Esophagus muscularis mucosa (tissue), 4 donors: ENCODE results near the gene AKT1. TPM values are rescaled to one million over a fixed set of nuclear protein-coding genes. Genes with fewer than 3 reads are reported as not detected.

Experiments used
- DNase-seq: peaks from one replicate; pipeline ENCODE4 v3.0.0-alpha.2; 2017; ENCODE audit errors: extremely low spot score
- H3K27ac ChIP-seq, 4 donors: fragments of 200-600 bp; sonication (generic); replicated peaks in 1 of 4; 1 replicate in 3 of 4; 2 replicates in 1 of 4; pipeline ENCODE4 v1.5.1; 2016 to 2019; ENCODE audit warnings: mild to moderate bottlenecking in 1 of 4
- H3K27me3 ChIP-seq, 4 donors: fragments of 200-600 bp; sonication (generic); one replicate each; pipeline versions ENCODE4 v1.5.1 to v1.6.0; 2016 to 2019
- H3K36me3 ChIP-seq, 4 donors: fragments of 200-600 bp; sonication (generic); one replicate each; pipeline ENCODE4 v1.5.1; 2016 to 2019
- H3K4me1 ChIP-seq, 4 donors: fragments of 200-600 bp; sonication (generic); one replicate each; pipeline ENCODE4 v1.5.1; 2016 to 2019
- H3K4me3 ChIP-seq, 4 donors: fragments of 200-600 bp; sonication (generic); 1 replicate in 2 of 4; 2 replicates in 2 of 4; pipeline ENCODE4 v1.5.1; 2016 to 2019; ENCODE audit warnings: mild to moderate bottlenecking in 4 of 4, moderate library complexity in 1 of 4
- H3K9me3 ChIP-seq, 4 donors: fragments of 200-600 bp; sonication (generic); 1 replicate in 3 of 4; 2 replicates in 1 of 4; pipeline ENCODE4 v1.5.1; 2016 to 2019
- EP300 ChIP-seq: sonication (generic); formaldehyde crosslinking; IDR thresholded peaks from one replicate; pipeline ENCODE4 v1.6.1; 2017; ENCODE audit warnings: antibody characterized with exemption
- POLR2A ChIP-seq: fragments of 450-650 bp; IDR thresholded peaks from one replicate; pipeline ENCODE4 v1.6.1; 2017; ENCODE audit warnings: antibody characterized with exemption, moderate library complexity, mild to moderate bottlenecking, low read depth
- POLR2AphosphoS5 ChIP-seq, 2 donors: sonication (generic); formaldehyde crosslinking; IDR thresholded peaks; one replicate each; pipeline ENCODE4 v1.6.1; 2017; ENCODE audit warnings: antibody characterized with exemption in 2 of 2
- WGBS: methylation state at CpG from one replicate; pipeline ENCODE4 v1.1.5; 2018; 5-methylcytosine and 5-hydroxymethylcytosine counted together
- intact Hi-C: fragments of 100-400 bp; cut with DNase I; formaldehyde crosslinking; loops from one replicate; pipeline ENCODE4 v1.15.1; 2023
- total RNA-seq, 4 donors: library from RNA; depleted of rRNA; stranded (reverse); fragments of >200 nt; gene quantifications; one replicate each; pipeline versions ENCODE4 v1.1.0 to v1.2.1, GENCODE V29; 2016
- TF ChIP-seq, protein P1 (sequence below), 3 experiments: fragments of 200-600 bp in 2 of 3; fragments of 450-650 bp in 1 of 3; sonication (generic) in 2 of 3; IDR thresholded peaks; one replicate each; pipeline ENCODE4 v1.5.1; 2017 to 2019; ENCODE audit warnings: antibody characterized with exemption in 3 of 3, mild to moderate bottlenecking in 2 of 3, moderate library complexity in 1 of 3

Gene AKT1
- total RNA-seq, 4 donors from 2014 or later, result 162 to 267 (median 187) TPM

DNA sequence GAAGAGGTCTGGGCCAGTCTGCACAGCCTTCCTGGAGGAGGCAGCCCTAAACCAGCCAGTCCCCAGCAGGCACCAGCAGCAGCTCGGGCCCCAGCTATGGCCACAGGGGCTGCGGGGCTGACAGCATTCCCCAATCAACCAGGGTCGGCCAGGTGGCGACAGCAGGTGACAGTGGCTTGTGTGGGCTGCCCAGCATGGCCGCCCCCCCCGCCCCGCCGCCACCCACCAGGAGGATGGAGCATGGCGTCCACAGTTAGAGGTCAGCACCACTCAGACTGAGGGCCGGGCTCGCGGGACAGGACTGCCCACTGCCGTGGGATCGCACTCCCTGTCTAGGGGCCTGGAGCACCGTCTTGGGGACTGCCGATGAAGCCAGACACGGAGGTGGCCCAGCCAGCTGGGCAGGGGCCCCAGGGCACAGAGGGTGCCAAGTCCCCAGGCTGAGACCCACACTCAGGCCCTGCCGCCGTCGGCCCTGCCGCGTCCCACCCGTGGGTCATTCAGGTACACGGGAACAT lies 15.0 kb downstream of the AKT1 start:
- TF ChIP-seq EP300, result no peak
- no peak for TF ChIP-seq POLR2AphosphoS5 (IDR thresholded peaks at IDR 0.05)
- no peak for TF ChIP-seq POLR2A
- TF ChIP-seq, protein P1, sequence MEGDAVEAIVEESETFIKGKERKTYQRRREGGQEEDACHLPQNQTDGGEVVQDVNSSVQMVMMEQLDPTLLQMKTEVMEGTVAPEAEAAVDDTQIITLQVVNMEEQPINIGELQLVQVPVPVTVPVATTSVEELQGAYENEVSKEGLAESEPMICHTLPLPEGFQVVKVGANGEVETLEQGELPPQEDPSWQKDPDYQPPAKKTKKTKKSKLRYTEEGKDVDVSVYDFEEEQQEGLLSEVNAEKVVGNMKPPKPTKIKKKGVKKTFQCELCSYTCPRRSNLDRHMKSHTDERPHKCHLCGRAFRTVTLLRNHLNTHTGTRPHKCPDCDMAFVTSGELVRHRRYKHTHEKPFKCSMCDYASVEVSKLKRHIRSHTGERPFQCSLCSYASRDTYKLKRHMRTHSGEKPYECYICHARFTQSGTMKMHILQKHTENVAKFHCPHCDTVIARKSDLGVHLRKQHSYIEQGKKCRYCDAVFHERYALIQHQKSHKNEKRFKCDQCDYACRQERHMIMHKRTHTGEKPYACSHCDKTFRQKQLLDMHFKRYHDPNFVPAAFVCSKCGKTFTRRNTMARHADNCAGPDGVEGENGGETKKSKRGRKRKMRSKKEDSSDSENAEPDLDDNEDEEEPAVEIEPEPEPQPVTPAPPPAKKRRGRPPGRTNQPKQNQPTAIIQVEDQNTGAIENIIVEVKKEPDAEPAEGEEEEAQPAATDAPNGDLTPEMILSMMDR (IDR thresholded peaks at IDR 0.05), result no peak
- Histone ChIP-seq H3K9me3 (no peaks in the 10 kb centered on the region), H3K27ac (peak overlapping the region in 1 of 4 donors; percentile 26), H3K4me1 (peaks cover 0 to 55% (median 45%) of the 10 kb centered on the region in 4 donors), H3K36me3 (peaks cover 0 to 82% (median 63%) of the 10 kb centered on the region in 4 donors), H3K27me3 (no peaks in the 10 kb centered on the region), H3K4me3 (no peak overlapping the region)
- 84% methylated on average over 4 of the region's 24 CpGs for WGBS
- DNase-seq, result no peak
- intact Hi-C loops, result no loop called here

DNA sequence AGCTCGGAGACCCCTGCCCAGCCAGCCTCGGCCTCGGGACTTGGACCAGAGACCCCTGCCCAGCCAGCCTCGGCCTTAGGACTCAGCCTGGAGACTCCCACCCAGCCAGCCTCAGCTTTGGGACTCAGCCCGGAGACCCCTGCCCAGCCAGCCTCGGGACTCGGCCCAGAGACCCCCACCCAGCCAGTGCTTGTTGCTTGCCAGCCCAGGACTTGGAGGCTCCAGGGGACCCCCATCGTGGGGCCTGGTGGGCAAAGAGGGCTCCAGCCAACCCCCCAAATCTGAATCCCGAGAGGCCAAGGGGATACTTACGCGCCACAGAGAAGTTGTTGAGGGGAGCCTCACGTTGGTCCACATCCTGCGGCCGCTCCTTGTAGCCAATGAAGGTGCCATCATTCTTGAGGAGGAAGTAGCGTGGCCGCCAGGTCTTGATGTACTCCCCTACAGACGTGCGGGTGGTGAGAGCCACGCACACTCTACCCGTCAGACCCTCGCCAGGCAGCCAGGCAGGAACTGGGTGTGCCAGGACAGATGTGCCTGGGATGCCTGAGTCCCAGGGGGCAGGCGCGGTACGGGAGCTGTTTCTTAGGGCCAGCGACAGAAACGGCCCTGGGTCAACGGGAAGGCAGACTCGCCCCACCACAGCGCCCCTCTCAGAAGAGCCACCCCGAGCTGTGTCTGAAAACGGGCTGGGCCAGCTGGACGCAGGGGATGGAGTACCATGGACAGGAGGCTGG lies 15.6 kb downstream of the AKT1 start:
- WGBS, result 75% methylated on average over 11 of the region's 32 CpGs

DNA sequence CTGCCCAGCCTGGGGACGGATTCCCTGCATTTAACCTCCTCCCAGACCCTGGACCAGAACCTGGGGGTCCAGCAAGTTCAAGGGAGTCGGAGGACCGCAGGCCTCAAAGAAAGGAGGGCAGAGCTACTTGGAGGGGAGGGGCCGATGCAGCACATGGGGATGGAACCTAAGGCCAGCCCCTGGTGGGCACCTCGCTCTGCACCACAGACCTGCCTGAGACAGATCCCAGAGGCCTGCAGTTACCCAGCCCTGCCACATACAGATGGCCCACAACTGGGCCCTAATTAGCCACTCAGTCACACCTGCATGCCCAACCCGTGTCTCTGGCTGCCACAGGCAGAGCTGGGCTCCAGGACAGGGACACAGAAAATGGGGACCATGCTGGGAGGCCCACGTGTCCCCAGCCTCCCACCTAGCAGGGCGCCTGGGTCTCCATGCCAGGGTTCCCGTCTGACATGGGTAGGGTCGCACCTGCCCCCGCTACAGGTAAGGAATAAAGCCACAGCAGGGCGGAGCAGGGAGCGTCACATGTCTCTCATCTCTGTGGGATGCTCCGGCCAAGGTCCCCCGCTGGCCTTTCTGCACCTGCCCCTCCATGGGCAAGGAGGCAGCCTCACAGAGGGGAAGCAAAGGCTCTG lies 16.7 kb downstream of the AKT1 start:
- H3K4me1 ChIP-seq, result peaks cover 0 to 37% (median 27%) of the 10 kb centered on the region in 4 donors
- TF ChIP-seq POLR2AphosphoS5 (IDR thresholded peaks at IDR 0.05), result no peak
- TF ChIP-seq EP300, result no peak
- no peak for TF ChIP-seq POLR2A
- no peaks in the 10 kb centered on the region for H3K27me3 ChIP-seq
- intact Hi-C loops, result no loop called here
- DNase-seq, result no peak
- no peaks in the 10 kb centered on the region for H3K9me3 ChIP-seq
- H3K36me3 ChIP-seq, result peaks cover 6 to 85% (median 78%) of the 10 kb centered on the region in 4 donors
- no peak overlapping the region for H3K27ac ChIP-seq
- WGBS, result 95% methylated on average over 7 of the region's 15 CpGs
- no peak overlapping the region for H3K4me3 ChIP-seq

More for the DNA sequence above, 15.6 kb downstream of the AKT1 start:
- H3K36me3 ChIP-seq, result peaks cover 0 to 82% (median 69%) of the 10 kb centered on the region in 4 donors
- DNase-seq, result no peak
- no peaks in the 10 kb centered on the region for H3K9me3 ChIP-seq
- intact Hi-C loops, result no loop called here
- no peak overlapping the region for H3K4me3 ChIP-seq
- no peak for TF ChIP-seq POLR2AphosphoS5 (IDR thresholded peaks at IDR 0.05)
- TF ChIP-seq, protein P1 (IDR thresholded peaks at IDR 0.05), result no peak
- no peak for TF ChIP-seq EP300
- TF ChIP-seq POLR2A, result no peak
- H3K27me3 ChIP-seq, result no peaks in the 10 kb centered on the region
- H3K4me1 ChIP-seq, result peaks cover 0 to 48% (median 38%) of the 10 kb centered on the region in 4 donors
- peak overlapping the region in 1 of 4 donors; percentile 26 for H3K27ac ChIP-seq

DNA sequence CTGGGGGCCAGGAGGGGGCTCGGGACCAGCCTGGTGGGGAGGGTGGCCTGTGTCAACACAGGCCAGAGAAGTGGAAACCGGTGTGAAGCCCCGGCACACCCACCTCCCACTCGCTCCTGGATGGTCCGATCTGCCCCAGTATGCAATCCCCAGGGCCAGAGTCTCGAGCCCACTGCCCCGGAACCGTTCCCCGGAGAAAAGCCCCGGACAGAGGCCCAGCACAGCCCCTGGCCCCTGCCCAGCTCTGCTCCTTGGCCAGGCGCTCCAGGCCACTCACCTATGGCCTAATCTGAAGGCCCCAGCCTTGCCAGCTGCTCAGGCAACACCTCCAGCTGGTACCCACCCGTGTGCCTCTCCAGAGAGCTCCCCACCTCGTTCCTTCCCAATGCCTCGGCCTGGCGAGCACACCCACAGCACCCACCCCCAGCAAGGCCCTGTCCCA lies 17.7 kb downstream of the AKT1 start:
- Histone ChIP-seq H3K36me3 (peaks cover 10 to 92% (median 84%) of the 10 kb centered on the region in 4 donors), H3K9me3 (no peaks in the 10 kb centered on the region), H3K4me3 (no peak overlapping the region), H3K27ac (no peak overlapping the region), H3K4me1 (peaks cover 0 to 28% (median 21%) of the 10 kb centered on the region in 4 donors), H3K27me3 (no peaks in the 10 kb centered on the region)
- DNase-seq, result no peak
- intact Hi-C loops, result no loop called here
- TF ChIP-seq POLR2AphosphoS5 (IDR thresholded peaks at IDR 0.05), result no peak
- no peak for TF ChIP-seq POLR2A
- no peak for TF ChIP-seq EP300
- TF ChIP-seq, protein P1 (IDR thresholded peaks at IDR 0.05), result no peak
- 79% methylated on average over 10 of the region's 15 CpGs for WGBS
